HG03558 (cell line): Measurements from ENCODE around the gene UGT3A2.
"Not testable (repeated sequence)": the region's sequence is repeated elsewhere in the genome, so short reads cannot be mapped to it uniquely, and the experiment has no call there.

Experiments
- ATAC-seq: cut with Tn5 transposase; IDR thresholded peaks from one replicate; pipeline ENCODE4 v1.9.1; 2021; ENCODE audit warnings: moderate number of reproducible peaks; ENCODE audit not compliant: unreplicated experiment; ENCODE audit errors: extremely low read depth

Gene UGT3A2

DNA sequence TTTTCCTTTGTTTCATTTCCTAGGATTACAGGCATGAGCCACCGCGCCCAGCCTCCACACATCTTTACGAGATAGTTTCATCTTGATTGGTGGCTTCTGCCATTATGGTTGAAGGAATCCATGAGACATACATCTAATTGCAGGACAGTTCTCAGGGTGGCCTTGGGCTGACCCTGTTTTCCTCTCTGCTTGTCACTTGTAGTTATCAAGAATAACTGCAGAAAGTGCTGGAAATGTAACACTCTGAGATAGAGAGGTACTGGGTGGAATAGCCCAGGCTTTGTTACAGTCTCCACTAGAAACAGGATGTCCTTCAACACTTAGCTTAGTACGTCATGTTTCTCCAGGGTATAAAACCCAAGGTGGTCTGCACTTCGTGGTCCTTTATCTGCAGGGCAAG, 10.7 kb downstream of the UGT3A2 start:
- ATAC-seq, result no peak

DNA sequence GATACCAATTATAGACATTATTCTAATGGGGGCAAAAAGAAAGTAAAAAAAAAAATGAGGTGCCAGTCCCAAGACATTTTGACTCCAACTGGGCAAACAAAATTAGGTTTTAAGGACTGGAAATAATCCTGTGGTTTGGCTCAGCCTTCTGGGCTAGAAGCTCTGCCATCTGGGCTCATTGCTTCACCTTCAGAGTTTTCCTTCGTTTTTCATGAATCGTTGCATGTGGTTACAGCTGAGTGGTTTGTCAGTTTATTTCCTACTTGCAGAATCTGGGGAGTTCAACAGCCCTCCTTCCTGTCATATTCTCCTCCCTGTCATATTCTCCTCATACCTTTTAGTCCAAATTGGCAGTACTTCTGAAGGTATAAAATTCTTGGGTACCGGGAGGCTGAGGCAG, 12.0 kb downstream of the UGT3A2 start:
- no peak for ATAC-seq

DNA sequence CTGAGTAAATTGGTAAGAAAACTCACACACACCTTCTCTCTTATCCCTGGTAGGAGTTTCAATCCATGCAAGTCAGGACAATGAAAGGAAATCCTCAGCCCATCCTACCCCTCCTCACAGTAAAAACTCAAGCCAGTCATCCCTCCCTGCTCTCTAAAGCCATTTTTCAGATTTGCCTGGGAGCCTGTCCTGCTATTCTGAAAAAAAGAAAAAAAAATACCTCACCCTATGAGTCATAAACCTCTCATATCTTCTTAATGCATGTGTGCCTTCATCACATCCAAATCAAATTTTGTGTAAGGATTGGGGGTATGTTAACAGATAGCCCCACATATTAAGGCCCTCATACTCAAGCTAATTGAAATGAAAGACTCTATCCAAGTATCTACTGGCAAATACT, 14.1 kb downstream of the UGT3A2 start:
- no peak for ATAC-seq

DNA sequence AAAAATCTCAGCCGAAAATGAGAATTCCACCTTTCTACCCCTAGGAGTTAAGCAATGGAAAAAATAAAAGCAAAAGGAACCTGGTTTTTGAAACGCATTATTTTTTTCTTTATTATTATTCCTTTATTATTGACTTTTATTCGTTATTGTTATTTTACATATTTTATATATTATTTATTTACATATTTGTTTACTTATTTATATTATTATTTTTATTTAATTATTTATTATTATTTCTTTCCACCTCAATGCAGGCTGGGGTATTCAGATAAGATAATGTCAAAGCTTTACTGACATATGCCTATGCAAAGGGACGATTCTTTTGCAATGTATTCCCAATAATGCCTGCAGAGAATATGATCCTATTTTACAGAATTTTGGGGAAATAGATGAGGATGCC, 16.7 kb downstream of the UGT3A2 start:
- no peak for ATAC-seq

DNA sequence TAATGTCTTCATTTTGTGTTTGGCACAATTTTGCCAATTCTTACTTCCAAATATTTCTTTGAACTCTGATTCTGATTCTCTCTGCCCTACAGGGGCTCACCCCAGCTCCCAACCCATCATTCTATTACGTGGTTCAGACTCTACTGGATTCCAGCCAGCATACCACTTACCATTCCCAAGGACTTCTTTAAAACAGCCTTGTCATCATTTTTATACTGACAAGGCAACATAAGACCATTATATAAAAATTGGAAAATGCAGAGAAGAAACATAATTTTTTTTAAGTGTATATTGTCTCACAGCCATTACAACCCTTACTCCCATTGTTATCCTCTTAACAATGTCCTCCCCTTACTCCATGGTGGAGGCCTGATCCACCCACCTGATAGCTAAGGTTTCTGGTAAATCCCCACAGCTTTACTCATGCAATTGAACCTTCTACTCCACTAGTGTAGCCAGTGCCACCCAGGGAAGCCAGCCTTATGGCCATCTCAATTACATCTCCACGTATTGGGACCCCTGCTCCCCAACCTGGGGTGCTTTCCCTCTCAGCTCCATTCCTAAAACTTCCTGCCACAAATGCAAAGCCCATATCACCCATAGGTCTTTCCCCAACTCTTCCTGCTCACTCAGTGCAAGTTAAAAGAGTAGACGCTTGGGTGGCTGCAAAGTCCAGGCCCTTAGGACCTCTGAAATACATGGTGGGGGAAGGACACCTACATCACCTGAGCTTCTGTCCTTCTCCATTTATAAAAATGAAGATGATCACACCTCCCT, 19.1 kb downstream of the UGT3A2 start:
- no peak for ATAC-seq

DNA sequence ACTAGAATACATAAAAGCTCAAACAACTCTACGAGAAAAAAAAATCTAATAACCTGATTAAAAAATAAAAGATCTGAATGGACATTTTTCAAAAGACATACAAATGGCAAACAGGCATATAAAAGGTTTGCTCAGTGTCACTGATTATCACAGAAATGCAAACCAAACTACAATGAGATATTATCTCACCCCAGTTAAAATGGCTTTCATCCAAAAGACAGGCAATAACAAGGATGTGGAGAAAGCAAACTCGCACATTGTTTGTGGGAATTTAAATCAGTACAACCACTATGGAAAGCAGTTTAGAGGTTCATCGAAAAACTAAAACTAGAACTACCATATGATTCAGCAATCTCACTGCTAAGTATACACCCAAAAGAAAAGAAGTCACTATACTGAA, 20.8 kb downstream of the UGT3A2 start:
- ATAC-seq, result no peak

DNA sequence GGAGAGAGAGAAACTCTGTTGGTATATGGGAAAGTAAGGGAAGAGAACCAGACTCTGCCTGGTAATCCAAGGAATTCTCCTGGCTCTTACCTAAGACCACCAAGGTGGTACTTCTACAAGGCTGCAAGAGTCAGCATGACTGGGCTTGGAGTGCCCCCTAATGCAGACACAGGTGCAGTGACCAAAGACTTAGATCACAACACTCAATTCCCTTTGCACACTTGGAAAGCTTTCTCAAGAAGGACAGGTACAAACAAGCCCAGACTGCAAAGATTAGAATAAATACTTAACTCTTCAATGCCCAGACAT, 25.2 kb downstream of the UGT3A2 start:
- ATAC-seq, result no peak

DNA sequence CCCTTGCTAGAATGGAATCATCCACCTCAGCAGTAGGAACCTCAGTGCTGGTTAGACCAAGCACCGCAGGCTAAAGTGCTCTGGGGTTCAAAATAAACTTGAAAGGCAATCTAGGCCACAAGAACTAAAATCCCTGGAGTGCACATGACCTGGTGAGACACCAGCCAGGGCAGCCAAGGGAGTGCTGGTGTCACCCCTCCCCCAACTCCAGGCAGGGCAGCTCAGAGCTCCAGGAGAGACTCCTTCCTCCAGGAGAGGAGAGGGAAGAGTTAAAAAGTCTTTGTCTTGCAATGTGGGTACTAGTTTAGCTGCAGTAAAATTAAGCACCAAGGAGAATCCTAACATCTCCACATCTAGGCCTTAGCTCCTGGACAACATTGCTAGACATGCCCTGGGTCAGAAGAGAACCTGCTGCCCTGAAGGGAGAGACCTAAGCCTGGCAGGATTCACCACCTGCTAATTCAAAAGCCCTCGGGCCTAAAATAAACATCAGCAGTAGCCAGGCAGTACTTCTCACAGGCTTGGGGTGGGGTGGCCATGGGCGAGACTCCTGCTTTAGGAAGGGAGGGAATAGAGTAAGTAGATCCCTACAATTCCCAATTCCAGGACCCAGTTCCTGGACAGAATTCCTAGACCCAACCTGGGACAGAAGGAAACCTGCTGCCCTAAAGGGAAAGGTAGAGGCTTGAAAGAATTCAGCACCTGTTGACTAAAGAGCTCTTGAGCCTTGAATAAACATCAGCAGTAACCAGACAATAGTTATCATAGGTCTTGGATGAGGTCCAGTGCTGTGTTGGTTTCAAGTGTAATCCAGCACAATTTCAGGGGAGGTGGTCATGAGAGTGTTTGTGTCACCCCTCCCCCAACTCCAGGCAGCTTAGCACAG, 25.8 kb downstream of the UGT3A2 start:
- ATAC-seq, result no peak

DNA sequence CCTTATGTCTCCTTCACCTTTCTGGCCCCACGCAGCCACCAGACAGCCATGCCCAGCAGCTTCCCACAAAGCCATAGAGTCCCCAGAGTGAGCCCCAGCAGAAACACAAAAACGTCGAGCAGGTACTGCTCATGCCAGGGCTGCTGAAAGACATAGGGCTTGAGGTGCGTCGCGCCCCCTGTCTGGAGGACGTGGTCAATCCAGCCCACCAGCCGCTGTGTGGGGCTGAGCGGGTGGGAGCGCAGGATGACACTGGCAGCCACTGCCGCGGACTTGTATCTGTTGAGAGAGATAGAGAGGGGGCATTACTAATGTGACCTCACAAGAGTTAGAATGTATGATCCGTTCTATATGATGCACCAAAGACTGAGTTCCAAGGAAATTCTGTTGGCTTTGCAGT, 31.0 kb downstream of the UGT3A2 start:
- no peak for ATAC-seq

DNA sequence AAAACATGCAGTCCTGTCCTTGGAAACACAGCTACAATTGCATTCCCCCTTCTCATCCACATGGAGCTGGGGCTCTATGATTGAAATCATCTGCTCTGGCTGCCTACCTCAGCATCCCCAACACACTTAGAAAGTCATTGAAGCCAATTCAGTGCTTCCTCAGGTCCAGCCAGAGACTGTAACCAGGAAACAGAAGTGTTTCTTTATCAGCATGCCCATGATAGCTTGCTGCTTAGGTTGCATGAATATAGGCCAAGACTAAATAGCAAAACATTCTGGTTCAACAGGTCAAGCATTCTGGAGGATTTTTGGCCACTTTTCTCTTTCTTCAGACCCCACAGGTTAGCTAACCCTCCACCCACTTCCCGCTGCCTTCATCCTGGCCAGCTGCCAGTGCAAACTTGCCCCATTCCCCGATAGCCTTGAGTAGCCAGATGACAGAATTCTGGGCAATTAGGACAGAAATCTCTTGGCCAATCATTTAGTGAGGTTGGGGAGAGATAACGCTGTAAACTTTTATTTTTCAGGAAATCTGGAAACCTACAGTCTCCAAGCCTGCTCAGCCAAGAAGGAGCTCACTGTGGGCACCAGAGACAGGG, 32.0 kb downstream of the UGT3A2 start:
- not testable (repeated sequence) for ATAC-seq

DNA sequence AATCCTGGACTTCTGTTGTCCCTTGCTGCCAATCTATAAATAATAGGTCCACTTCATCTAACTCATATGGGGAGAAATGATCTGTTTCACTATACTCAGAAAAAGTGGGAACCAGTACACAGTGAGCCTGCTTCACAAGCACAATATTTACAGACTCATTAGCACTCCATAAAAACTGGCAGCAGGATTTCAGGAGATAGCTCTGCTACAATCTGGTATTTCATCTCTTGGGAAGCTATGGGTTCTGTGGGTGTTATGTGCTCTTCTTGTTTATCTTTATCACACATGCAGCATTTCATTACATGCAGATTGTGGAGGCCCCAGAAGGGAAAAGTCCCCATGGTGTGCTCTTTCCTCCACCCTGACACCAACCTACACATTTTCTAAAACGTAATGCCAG, 33.2 kb downstream of the UGT3A2 start:
- no peak for ATAC-seq

DNA sequence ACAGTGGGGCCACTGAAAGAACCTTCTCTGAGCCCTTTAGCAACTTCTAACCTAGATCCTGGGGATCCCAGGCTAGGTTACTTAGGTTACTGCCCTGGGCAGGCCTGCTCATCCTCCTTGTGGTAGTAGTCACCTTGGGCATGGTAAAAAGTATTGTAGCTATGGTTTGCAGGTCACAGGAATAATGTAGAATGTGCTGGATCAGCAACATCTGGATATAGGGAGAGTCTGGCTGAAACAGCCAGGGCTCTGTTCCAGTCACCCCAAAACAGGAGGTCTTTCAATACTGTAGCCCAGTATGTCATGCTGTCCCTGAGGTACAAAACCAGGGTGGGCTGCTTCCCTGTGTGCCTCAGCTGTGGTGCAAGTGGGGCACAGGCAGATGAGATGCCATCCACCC, 33.6 kb downstream of the UGT3A2 start:
- no peak for ATAC-seq

DNA sequence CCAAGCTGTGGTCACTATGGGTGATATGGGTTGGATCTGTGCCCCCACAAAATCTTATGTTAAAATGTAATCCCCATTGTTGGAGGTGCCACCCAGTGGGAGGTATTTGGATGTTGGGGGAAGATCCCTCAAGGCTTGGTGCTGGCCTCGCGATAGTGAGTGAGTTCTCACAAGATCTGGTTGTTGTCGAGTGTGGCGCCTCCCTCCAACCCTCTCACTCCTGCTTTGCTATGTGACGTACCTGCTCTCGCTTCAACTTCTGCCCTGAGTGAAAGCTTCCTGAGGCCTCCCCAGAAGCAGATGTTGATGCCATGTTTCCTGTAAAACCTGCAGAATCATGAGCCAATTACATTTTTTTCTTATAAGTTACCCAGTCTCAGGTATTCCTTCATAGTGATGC, 35.5 kb downstream of the UGT3A2 start:
- ATAC-seq, result no peak

DNA sequence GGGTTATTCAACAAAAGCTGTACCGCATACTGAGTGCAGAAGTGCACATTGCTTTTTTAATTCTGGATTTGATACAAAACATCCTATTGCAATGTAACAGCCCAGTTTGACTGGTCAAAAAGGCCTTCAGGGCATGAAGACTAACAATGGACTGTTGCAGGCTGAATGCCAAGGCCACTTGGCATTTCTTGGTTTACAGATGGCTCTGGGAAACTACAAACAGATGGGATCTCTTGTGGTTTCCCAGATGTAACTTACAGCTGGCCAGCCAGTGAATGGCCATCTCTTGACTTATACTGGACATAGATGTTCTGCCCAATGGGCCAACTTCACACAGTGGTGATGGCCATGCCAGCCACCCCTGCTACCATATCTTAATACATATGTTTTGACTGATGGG, 36.8 kb downstream of the UGT3A2 start:
- ATAC-seq, result no peak

DNA sequence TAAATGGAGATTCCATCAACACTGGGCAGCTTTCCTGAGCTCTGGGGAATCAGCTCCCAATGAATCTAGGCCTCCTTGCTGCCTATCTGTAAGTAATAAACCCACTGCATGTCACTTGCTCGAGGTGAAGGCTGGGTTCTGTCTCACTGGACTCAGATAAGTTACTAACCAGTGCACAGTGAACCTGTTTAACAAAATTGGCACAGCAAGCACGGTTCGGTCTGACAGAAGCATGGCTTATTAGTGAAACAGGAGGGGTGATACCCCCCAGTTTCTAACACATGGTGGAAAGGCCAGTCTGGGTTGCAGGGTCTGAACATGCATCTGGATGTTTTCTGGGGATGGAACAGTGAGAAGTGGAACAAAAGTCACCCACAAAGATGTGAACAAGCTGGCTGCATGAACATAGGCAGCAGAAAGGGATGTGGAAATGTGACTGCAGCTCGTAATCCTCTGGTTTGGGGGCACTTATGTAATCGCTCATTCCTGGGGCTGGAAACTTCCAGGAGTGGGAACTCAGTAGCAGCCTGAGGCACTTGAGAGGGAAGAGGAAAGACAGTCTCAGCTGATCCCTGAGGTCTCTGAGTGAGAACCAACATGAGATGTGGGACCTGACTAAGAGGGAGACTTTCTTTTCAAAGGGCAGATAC, 37.7 kb downstream of the UGT3A2 start:
- no peak for ATAC-seq

DNA sequence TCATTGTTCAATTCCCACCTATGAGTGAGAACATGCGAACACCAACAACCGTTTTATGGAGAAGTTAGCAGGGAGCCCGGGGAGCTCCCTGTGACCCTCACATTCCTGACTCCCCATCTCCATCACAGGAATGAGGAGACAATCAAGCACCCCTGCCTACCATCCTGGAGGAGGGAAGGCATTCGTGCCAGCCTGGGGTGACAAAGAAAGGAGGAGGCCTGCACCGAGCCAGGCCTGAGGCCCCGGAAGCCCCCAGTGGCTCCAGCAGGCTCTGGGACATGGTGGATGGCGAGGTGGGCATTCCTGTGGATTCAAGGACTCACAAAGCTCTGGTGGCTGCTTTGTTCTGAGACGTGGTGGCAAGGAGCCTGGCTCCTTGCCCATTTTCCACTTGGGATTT, 39.0 kb downstream of the UGT3A2 start:
- ATAC-seq, result no peak

DNA sequence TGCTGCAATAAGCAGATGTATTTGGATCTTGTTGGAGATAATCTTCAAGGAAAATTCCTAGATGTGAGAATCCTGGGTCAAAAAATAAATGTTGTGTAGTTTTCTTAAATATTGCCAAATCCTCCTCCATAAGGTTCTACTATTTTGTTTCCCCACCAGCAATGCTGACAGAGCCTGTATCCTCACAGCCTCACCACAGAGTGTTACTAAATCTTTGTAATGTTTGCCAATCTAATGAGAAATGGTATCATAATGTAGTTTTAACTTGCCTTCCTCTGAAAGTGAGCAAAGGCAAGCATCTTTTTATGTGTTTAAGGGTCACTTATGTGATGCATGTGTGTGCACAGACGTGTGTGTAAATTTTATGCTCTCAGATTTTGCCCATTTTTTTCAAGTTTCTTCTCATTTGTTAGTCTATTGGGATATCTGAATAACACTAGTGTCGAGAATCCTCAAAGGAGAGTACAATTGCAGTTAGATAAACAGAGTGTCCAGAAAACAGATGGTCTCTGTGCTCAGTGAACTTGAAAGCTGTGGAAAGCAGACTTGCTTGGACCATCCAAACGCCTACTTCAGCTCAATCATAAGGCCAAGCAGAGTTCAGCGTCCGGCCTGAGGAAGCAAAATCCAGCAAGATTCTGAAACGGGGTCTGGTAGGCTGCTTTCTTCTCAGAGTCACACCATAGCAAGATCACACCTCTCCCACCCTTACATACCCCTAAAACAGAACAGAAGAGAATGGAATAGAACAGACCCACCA, 39.8 kb downstream of the UGT3A2 start:
- ATAC-seq, result no peak

DNA sequence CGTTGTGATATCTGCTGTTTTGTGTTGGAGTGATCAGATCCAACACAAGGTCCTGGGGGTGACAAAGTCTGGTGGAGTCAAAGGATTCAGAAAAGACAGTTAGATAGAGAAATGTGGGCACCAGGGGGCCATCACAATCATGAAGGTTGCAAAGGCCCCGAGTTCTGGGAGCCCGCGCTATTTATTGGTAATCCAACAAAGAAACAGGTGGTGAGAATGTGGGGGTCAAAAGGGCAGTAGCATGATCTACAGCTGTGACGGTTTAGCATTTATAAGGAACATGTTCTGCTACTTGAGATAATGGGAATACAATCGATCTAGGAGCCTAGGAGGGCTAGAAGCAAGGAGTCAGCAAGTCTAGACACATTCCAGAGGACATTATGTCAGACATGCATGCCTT, 44.4 kb downstream of the UGT3A2 start:
- not testable (repeated sequence) for ATAC-seq

DNA sequence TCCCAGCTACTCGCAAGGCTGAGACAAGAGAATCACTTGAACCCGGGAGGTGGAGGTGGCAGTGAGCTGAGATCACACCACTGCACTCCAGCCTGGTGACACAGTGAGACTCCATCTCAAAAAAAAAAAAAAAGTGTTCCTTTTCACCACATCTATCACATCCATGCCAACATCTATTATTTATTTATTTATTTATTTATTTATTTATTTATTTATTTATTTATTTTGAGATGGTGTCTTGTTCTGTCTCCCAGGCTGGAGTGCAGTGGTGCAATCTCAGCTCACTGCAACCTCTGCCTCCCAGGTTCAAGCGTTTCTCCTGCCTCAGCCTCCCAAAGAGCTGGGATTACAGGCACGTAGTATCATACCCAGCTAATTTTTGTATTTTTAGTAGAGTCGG, 47.1 kb downstream of the UGT3A2 start:
- not testable (repeated sequence) for ATAC-seq

DNA sequence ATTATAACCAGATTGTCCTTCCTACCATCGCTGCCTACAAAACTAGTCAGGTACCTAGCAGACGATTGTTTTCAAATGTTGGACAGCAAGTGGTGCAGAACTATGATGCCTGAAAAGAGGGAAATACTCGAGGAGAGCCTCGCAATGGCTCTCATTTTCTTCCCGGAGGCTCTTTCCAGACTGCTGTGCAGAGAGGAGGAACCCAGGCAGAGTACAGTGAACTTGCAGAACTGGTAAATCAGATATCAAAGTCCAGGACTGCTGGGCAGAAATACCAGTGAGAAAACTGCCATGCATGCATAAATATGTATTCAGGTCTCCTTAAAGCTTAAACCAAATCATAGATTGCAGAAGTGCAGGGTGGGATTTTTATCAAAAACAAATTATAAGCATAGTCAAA, 49.1 kb downstream of the UGT3A2 start:
- ATAC-seq, result no peak
